IPS-NIHi7 (cell line): ENCODE data around the gene ISLR2.

Experiments
- DNase-seq: peaks from one replicate; pipeline ENCODE4 v3.0.0; 2012; ENCODE audit warnings: mixed read lengths; ENCODE audit errors: extremely low spot score

The ISLR2 gene

GRCh38 chr15:74128785-74129585 is 1.4 kb upstream of the ISLR2 start:
- DNase-seq = no peak

- DNase-seq = no peak
Measured at GRCh38 chr15:74129586-74130154, 716 bp upstream of the ISLR2 start.

GRCh38 chr15:74130849-74131627 is 652 bp downstream of the ISLR2 start:
- no peak for DNase-seq

- DNase-seq = no peak
Measured at GRCh38 chr15:74131628-74132413, 1.4 kb downstream of the ISLR2 start.

- DNase-seq = no peak
Measured at GRCh38 chr15:74132681-74133651, 2.6 kb downstream of the ISLR2 start.

- no peak for DNase-seq
Measured at GRCh38 chr15:74133694-74134386, 3.5 kb downstream of the ISLR2 start.

- DNase-seq = peak; percentile 73
Measured at GRCh38 chr15:74134387-74135027, 4.1 kb downstream of the ISLR2 start.

- no peak for DNase-seq
Measured at GRCh38 chr15:74135041-74135565, 4.7 kb downstream of the ISLR2 start.

GRCh38 chr15:74136540-74136813 is 6.1 kb downstream of the ISLR2 start:
- no peak for DNase-seq

GRCh38 chr15:74136814-74137536 is 6.6 kb downstream of the ISLR2 start:
- DNase-seq = no peak

GRCh38 chr15:74137537-74137894 is 7.1 kb downstream of the ISLR2 start:
- no peak for DNase-seq

GRCh38 chr15:74138642-74139041 is 8.3 kb downstream of the ISLR2 start:
- DNase-seq = no peak

GRCh38 chr15:74141591-74141990 is 11.2 kb downstream of the ISLR2 start:
- DNase-seq = no peak

- DNase-seq = no peak
Measured at GRCh38 chr15:74144153-74144775, 13.9 kb downstream of the ISLR2 start.

GRCh38 chr15:74146277-74146800 is 16.0 kb downstream of the ISLR2 start:
- DNase-seq = no peak

GRCh38 chr15:74147051-74147450 is 16.7 kb downstream of the ISLR2 start:
- no peak for DNase-seq

- no peak for DNase-seq
Measured at GRCh38 chr15:74155766-74156417, 25.5 kb downstream of the ISLR2 start.
